Measurements from ENCODE around the gene IRF8.
"Not testable (repeated sequence)": the region's sequence is repeated elsewhere in the genome, so short reads cannot be mapped to it uniquely, and the experiment has no call there.

IRF8 gene

GRCh38 chr16:85897382-85897781, 1.6 kb upstream of the IRF8 start:
- no peak for DNase-seq (ENCODE audit: low spot score)

DNA sequence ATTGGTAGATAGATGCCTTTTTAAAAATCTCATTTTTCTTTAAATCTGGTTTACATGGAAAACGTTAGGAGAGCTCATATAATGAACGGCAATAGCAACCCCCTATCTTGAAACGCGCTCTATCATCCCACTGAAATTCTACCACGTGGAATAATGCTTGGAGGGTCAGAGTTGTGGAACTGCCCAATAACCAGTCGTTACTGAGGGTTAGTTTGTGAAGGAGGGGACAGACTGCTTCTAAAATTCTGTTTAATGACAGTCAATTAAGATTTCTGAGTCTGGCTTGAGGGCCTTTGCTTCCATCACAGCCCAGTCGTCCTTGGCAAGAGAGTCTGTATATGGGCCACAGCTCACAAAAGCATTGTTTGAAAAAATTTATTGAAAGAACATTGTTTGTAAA, 482 bp downstream of the IRF8 start:
- no peak for DNase-seq (ENCODE audit: low spot score)

DNA sequence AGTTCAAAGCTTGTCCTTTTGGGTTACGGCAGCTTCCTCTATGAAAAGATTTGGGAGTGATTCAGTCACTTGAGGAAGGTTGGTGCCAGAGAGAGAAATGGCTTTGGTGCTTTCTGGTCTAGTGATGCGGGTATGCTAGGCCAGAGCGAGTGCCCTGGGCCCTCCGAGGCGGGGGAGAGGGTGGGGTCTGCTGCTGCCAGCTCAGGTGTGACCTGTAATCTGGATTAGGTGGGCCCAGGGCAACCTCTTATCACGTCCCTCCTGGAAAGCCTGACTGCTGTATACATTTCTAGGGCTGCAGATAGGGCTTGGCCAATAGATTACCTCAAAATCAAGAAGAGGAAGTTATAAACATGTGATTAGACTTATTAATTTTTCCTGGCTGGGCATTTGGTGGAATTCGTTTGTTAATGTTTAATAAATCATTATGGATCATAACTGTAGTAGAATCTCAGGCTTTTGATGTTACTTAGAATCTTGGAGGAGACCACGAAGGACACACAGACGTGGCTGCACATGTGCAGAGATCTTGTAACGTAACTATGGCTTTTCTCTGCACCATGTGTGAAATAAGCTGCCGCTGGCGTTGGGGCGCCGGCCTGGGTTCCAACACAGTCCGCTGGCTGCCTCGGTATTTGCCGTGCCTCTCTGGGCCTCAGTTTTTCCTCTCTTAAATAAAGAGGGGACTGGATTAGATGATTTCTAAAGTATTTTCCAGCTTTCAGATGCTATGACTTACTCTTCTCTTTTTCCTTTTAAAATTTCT, 1.2 kb downstream of the IRF8 start:
- no peak for DNase-seq (ENCODE audit: low spot score)

DNA sequence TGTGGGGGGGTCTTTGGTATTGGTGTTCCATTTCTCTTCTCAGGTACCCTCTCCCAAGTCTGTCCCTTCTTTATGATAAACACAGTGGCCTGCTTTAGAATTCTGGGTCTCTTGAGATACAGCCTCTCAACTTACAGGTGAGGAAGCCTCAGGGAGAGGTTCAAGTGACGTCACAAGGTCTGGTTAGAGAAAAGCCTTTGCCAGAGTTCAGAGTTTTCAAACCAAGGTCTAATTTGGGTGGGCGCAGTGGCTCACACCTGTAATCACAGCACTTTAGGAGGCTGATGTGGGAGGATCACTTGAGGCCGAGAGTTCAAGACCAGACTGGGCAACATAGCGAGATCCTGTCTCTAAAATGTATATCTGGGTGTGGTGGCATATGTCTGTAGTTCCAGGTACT, 2.1 kb downstream of the IRF8 start:
- DNase-seq (ENCODE audit: low spot score), result no peak

- DNase-seq (ENCODE audit: low spot score), result no peak
These were observed 2.9 kb downstream of the IRF8 start for GRCh38 chr16:85901773-85902365.

DNA sequence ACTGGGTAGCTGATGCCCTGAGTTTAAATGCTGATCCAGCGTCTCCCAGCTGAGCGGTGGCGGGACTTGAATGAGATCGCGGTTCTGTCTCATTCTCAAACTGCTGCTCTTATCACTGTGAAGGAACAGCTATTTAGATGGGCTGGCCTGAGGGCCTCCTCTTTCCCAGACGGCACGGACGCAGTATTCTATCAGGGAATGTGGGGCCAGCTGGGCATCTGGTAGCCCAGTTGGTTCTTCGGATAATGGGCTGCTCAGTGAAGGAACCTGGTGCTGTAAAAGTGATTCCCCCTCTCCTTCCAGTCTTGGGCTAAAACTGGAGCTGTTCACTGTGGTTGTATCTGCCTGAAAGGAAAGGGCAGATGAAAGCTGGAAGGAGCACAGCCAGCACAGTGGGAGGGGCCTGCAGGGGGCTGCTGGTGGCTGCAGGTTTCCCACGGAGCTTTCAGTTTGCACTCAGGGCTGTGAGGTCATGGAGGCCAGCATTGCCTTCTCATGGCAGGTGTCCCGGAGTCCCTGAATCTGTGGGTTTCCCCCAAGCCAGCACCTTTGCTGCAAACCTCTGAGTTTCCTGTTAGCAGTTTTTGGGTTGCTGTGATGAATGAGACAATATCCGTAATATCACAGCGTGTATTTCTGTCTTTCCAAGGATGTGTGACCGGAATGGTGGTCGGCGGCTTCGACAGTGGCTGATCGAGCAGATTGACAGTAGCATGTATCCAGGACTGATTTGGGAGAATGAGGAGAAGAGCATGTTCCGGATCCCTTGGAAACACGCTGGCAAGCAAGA, 3.6 kb downstream of the IRF8 start:
- DNase-seq (ENCODE audit: low spot score), result no peak

- DNase-seq (ENCODE audit: low spot score), result no peak
These were observed 4.6 kb downstream of the IRF8 start for GRCh38 chr16:85903559-85903958.

GRCh38 chr16:85905110-85906095, 6.4 kb downstream of the IRF8 start:
- no peak for DNase-seq (ENCODE audit: low spot score)

- DNase-seq (ENCODE audit: low spot score), result no peak
These were observed 7.4 kb downstream of the IRF8 start for GRCh38 chr16:85906349-85906748.

DNA sequence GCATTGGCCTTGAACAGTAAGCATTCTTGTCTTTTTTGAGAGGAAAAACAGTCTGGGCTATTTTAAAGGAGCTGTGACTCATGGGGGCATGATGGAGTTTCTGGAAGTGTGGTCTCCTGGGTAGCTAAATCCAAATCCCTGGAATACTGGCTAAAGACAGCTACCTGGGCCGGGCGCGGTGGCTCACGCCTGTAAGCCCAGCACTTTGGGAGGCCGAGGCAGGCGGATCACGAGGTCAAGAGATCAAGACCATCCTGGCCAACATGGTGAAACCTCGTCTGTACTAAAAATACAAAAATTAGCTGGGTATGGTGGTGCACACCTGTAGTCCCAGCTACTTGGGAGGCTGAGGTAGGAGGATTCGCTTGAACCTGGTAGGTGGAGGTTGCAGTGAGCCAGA, 8.3 kb downstream of the IRF8 start:
- not testable (repeated sequence) for DNase-seq (ENCODE audit: low spot score)

- DNase-seq (ENCODE audit: low spot score), result no peak
These were observed 9.5 kb downstream of the IRF8 start for GRCh38 chr16:85908444-85908843.

- no peak for DNase-seq (ENCODE audit: low spot score)
These were observed 10.1 kb downstream of the IRF8 start for GRCh38 chr16:85908889-85909589.

GRCh38 chr16:85909932-85910853, 11.2 kb downstream of the IRF8 start:
- DNase-seq (ENCODE audit: low spot score), result no peak

DNA sequence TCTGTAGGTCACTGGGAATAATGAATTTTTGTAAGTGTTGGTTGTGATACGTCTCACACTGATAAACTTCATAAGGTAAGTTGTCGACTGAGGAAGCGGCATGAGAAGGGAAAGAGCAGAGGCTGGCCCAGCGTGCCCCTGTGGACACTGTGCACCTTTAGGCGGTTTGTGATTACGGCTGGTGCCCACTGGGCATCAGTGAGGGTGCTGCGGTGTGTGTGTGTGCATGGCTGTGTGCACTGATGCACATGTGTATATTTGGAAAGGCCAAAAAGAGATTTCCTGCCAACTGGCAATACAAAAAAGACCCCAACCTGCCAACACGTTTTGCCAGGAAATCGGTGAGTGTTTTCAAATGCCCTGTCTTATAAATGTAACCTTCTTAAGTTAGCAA, 11.9 kb downstream of the IRF8 start:
- no peak for DNase-seq (ENCODE audit: low spot score)

- DNase-seq (ENCODE audit: low spot score), result no peak
These were observed 12.4 kb downstream of the IRF8 start for GRCh38 chr16:85911251-85911930.

GRCh38 chr16:85912211-85912974, 13.4 kb downstream of the IRF8 start:
- DNase-seq (ENCODE audit: low spot score), result no peak

- DNase-seq (ENCODE audit: low spot score), result no peak
These were observed 14.2 kb downstream of the IRF8 start for GRCh38 chr16:85913141-85913601.

DNA sequence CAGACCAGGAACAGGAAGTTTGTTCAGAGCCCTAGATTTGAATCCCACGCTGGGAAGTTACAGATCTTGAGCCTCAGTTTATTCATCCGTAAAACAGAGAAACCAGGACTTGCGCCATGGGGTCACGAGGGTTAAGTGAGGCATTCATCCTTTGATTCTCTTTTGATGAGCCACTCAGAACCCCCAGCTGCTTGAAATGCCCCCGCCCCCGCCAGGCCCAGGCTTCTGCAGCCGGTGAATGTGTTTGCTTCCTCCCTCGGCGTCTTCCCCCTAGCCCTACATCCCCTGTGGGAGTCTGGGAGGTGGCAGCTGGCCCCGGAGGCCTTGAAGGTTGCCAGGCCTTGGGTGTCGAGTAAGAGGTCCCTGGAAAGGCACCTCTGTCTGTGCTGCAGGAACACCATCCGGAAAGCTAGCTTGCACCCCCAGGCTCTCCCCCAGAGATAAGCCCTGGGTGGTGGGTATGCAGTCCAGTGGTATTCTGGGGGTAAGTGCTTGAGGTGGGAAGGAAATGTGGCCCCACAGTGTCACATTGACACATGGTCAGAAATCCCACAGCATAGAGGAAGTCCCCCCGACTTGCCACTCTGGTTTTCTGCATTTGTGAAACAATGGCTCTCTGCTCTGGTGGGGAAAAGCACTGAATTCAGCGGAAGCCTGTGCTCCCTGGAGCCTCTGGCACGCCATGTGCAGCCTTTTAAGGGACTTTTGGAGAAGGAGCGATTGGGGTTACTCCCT, 14.9 kb downstream of the IRF8 start:
- no peak for DNase-seq (ENCODE audit: low spot score)

All from HuH-7.5 (cell line).